ENCODE results near the gene SORCS2.

DNA sequence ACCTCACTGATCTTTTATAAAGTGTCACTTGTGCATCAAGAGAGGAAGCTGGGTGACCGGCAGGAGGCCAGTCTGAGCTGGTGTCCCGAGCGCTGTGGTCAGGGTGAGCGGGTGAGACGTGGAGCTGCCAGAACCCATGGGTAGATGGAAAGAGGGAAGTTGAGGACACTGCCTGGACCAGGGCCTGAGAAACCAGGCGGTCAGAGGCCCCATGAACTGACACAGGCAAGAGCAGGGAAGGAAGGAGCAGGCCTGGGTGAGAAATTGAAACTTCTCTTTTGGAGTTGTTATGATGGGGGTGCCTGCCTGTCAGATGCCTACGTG lies 554.7 kb downstream of the SORCS2 start:
- TF ChIP-seq POLR2AphosphoS5 (IDR thresholded peaks at IDR 0.05; ENCODE audit: borderline replicate concordance, low read depth, low read length) (no peak), EZH2 (IDR thresholded peaks at IDR 0.05) (no peak)

Data from SK-N-MC (cell line).